ENCODE results near the gene CLNK. TPM values are rescaled to one million over a fixed set of nuclear protein-coding genes. Genes with fewer than 3 reads are reported as not detected.

Gene CLNK
- polyA plus RNA-seq, 3 donors = not detected

DNA sequence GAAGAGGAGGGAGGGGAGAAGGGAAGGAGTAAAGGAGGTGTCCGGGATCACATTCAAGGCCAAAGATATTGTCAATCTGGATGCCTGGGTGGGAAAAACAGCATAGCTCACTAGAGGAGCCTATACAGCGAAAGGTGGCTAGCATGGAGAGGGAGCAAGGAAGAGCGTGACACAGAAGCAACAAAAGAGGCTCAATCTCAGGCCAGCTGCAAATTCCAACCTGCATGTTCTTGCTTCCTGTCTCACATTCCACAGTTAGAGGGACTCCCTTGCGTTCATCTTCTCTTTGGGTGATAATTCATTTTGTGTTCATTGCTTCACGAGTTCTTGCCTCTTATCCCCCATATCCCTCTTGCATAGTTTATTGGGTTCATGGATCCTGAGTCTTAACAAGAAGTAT lies 3.0 kb upstream of the CLNK start:
- no peaks in the 10 kb centered on the region for H3K79me2 ChIP-seq (ENCODE audit: insufficient read depth, low read length)
- TF ChIP-seq, protein P1, sequence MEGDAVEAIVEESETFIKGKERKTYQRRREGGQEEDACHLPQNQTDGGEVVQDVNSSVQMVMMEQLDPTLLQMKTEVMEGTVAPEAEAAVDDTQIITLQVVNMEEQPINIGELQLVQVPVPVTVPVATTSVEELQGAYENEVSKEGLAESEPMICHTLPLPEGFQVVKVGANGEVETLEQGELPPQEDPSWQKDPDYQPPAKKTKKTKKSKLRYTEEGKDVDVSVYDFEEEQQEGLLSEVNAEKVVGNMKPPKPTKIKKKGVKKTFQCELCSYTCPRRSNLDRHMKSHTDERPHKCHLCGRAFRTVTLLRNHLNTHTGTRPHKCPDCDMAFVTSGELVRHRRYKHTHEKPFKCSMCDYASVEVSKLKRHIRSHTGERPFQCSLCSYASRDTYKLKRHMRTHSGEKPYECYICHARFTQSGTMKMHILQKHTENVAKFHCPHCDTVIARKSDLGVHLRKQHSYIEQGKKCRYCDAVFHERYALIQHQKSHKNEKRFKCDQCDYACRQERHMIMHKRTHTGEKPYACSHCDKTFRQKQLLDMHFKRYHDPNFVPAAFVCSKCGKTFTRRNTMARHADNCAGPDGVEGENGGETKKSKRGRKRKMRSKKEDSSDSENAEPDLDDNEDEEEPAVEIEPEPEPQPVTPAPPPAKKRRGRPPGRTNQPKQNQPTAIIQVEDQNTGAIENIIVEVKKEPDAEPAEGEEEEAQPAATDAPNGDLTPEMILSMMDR (IDR thresholded peaks at IDR 0.05) = no peak
- Mint-ChIP-seq H3K27ac (no peak overlapping the region), H3K36me3 (no peaks in the 10 kb centered on the region), H3K4me3 (no peak overlapping the region), H3K9me3 (peaks cover 0 to 2% (median 0%) of the 10 kb centered on the region in 7 donors), H3K4me1 (peaks cover 31% of the 10 kb centered on the region), H3K27me3 (ENCODE audit: low read depth in 3 of 3) (peaks cover 0 to 6% (median 1%) of the 10 kb centered on the region in 3 donors)
- no peaks in the 10 kb centered on the region for H3K27me3 ChIP-seq (ENCODE audit: control insufficient read depth in 2 of 2, insufficient read depth in 2 of 2, low read length in 2 of 2)
- no peaks in the 10 kb centered on the region for H3K9me3 ChIP-seq (replicated peaks in 1 of 2; ENCODE audit: control insufficient read depth in 1 of 2, insufficient read depth in 1 of 2, low read length in 2 of 2)
- no peak overlapping the region for H2AFZ ChIP-seq (ENCODE audit: insufficient read depth, low read depth, low read length, poor library complexity, severe bottlenecking)
- no peaks in the 10 kb centered on the region for H3K36me3 ChIP-seq (replicated peaks in 1 of 2; ENCODE audit: control insufficient read depth in 1 of 2, insufficient read depth in 2 of 2, low read length in 2 of 2)
- no peak for DNase-seq
- H3K4me3 ChIP-seq (replicated peaks in 1 of 3; ENCODE audit: low read depth in 2 of 3, low read length in 3 of 3) = no peak overlapping the region
- peaks cover 24 to 25% of the 10 kb centered on the region in 2 donors for H3K4me1 ChIP-seq (ENCODE audit: control insufficient read depth in 1 of 2, insufficient read depth in 2 of 2, low read length in 2 of 2)
- intact Hi-C loops (cut with micrococcal nuclease) = no loop called here
- H4K20me1 ChIP-seq (ENCODE audit: insufficient read depth, low read length) = no peaks in the 10 kb centered on the region
- H3K9ac ChIP-seq (ENCODE audit: insufficient read depth, low read length, poor library complexity, severe bottlenecking) = no peak overlapping the region
- 100% methylated on average over 1 of the region's 5 CpGs for WGBS (ENCODE audit: insufficient coverage)
- no peak overlapping the region for H3K27ac ChIP-seq (ENCODE audit: low read depth in 1 of 2, low read length in 2 of 2)
- H3K4me2 ChIP-seq (replicated peaks; ENCODE audit: extremely low read depth, low read length, poor library complexity, severe bottlenecking) = no peak overlapping the region

DNA sequence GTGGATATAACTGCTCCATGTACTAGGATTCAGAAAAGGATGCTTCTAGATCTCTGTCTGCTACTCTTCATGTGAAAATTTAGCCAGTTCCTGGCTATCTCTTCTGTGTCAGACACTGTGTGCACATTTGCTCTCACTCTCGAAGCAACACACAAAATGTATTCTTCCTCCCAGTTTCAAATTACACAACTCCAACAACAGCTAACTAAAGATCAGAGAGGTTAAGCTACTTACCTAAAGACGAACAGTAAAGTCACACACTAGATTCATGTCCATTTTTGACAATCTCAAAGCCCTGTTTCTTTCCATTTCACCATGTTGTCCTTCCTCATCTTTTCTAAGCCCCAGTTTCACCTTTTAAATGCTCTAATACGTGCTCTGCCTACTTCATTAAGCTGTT lies 2.2 kb downstream of the CLNK start:
- Histone ChIP-seq H3K9me3 (replicated peaks in 1 of 2; ENCODE audit: control insufficient read depth in 1 of 2, insufficient read depth in 1 of 2, low read length in 2 of 2) (peaks cover 1 to 2% of the 10 kb centered on the region in 2 donors), H3K4me2 (replicated peaks; ENCODE audit: extremely low read depth, low read length, poor library complexity, severe bottlenecking) (no peak overlapping the region), H3K4me1 (ENCODE audit: control insufficient read depth in 1 of 2, insufficient read depth in 2 of 2, low read length in 2 of 2) (peaks cover 0 to 5% of the 10 kb centered on the region in 2 donors), H3K27ac (ENCODE audit: low read depth in 1 of 2, low read length in 2 of 2) (no peak overlapping the region), H3K4me3 (replicated peaks in 1 of 3; ENCODE audit: low read depth in 2 of 3, low read length in 3 of 3) (no peak overlapping the region), H2AFZ (ENCODE audit: insufficient read depth, low read depth, low read length, poor library complexity, severe bottlenecking) (no peak overlapping the region), H3K79me2 (ENCODE audit: insufficient read depth, low read length) (no peaks in the 10 kb centered on the region), H4K20me1 (ENCODE audit: insufficient read depth, low read length) (no peaks in the 10 kb centered on the region), H3K9ac (ENCODE audit: insufficient read depth, low read length, poor library complexity, severe bottlenecking) (no peak overlapping the region), H3K27me3 (ENCODE audit: control insufficient read depth in 2 of 2, insufficient read depth in 2 of 2, low read length in 2 of 2) (no peaks in the 10 kb centered on the region), H3K36me3 (replicated peaks in 1 of 2; ENCODE audit: control insufficient read depth in 1 of 2, insufficient read depth in 2 of 2, low read length in 2 of 2) (no peaks in the 10 kb centered on the region)
- TF ChIP-seq, protein P1 (IDR thresholded peaks at IDR 0.05) = no peak
- intact Hi-C loops (cut with micrococcal nuclease) = no loop called here
- Mint-ChIP-seq H3K27me3 (ENCODE audit: low read depth in 3 of 3) (peaks cover 0 to 5% (median 1%) of the 10 kb centered on the region in 3 donors), H3K9me3 (peaks cover 2 to 7% (median 5%) of the 10 kb centered on the region in 7 donors), H3K4me3 (no peak overlapping the region), H3K27ac (no peak overlapping the region), H3K4me1 (peaks cover 7% of the 10 kb centered on the region), H3K36me3 (no peaks in the 10 kb centered on the region)
- WGBS (ENCODE audit: insufficient coverage) = 96% methylated on average over 2 of the region's 3 CpGs
- DNase-seq = no peak
